Heart right ventricle (tissue), 16 donors: Measurements from ENCODE around the gene NEK11. TPM values are rescaled to one million over a fixed set of nuclear protein-coding genes. Genes with fewer than 3 reads are reported as not detected.

Source experiments
- ATAC-seq, 8 donors: fragments of 200-7000 bp; cut with Tn5 transposase; one replicate each; pipeline ENCODE4 v1.9.1; 2020; ENCODE audit warnings: mild to moderate bottlenecking in 8 of 8, moderate library complexity in 8 of 8, moderate number of reproducible peaks in 1 of 8
- DNase-seq, 2 donors: peaks; one replicate each; pipeline ENCODE4 v3.0.0-alpha.2; 2020
- H3K27ac ChIP-seq, 10 donors: fragments of 200-600 bp; sonication (generic) in 2 of 10; one replicate each; pipeline versions ENCODE4 v1.5.0 to v1.8.0; 2020 to 2022; ENCODE audit warnings: mild to moderate bottlenecking in 3 of 10
- H3K27me3 ChIP-seq, 7 donors: fragments of 200-600 bp; one replicate each; pipeline ENCODE4 v1.8.0; 2021 to 2022; ENCODE audit warnings: mild to moderate bottlenecking in 2 of 7
- H3K36me3 ChIP-seq, 9 donors: fragments of 200-600 bp; sonication (generic) in 1 of 9; one replicate each; pipeline versions ENCODE4 v1.5.0 to v1.8.0; 2020 to 2022; ENCODE audit warnings: mild to moderate bottlenecking in 2 of 9
- H3K4me1 ChIP-seq, 9 donors: fragments of 200-600 bp; sonication (generic) in 1 of 9; one replicate each; pipeline versions ENCODE4 v1.5.0 to v1.8.0; 2020 to 2022; ENCODE audit warnings: mild to moderate bottlenecking in 4 of 9
- H3K4me3 ChIP-seq, 10 donors: fragments of 200-600 bp; sonication (generic) in 2 of 10; one replicate each; pipeline versions ENCODE4 v1.5.0 to v1.8.0; 2020 to 2022; ENCODE audit warnings: mild to moderate bottlenecking in 7 of 10, moderate library complexity in 2 of 10
- H3K9me3 ChIP-seq, 11 donors: fragments of 200-600 bp in 10 of 11; sonication (generic) in 2 of 11; one replicate each; pipeline versions ENCODE4 v1.5.0 to v1.8.0; 2013 to 2022; ENCODE audit warnings: mild to moderate bottlenecking in 2 of 11, control low read depth in 1 of 11, moderate library complexity in 1 of 11
- CTCF ChIP-seq, 9 donors: fragments of 200-600 bp; sonication (generic) in 2 of 9; IDR thresholded peaks; one replicate each; pipeline versions ENCODE4 v1.5.0 to v1.8.0; 2021 to 2022; ENCODE audit warnings: antibody characterized with exemption in 9 of 9, mild to moderate bottlenecking in 5 of 9, moderate library complexity in 1 of 9
- WGBS, 2 donors: extraction: QIAGEN DNeasy Blood & Tissue Kit; methylation state at CpG; one replicate each; pipeline ENCODE4 v1.1.7; 2013; ENCODE audit warnings: inconsistent platforms in 1 of 2; 5-methylcytosine and 5-hydroxymethylcytosine counted together
- intact Hi-C, 10 donors: fragments of 100-400 bp; cut with DNase I; formaldehyde crosslinking; loops; one replicate each; pipeline versions ENCODE4 v1.11.1 to v1.14.2; 2022
- polyA plus RNA-seq, 2 donors: library from polyadenylated mRNA; stranded (reverse); fragments of 200-250 nt; gene quantifications; one replicate each; pipeline ENCODE4 v1.2.3, GENCODE V29; 2013
- total RNA-seq, 10 donors: library from RNA; stranded (reverse); fragmentation: NEBNext Ultra II Directional in 3 of 10; extraction: Animal tissue kit (Norgen Biotek cat#: 25700) in 3 of 10; gene quantifications; one replicate each; pipeline versions ENCODE4 v1.2.1 to v1.2.4, GENCODE V29; 2021 to 2023
- donor health status: Arrhythmogenic right ventricular cardiomyopathy.
- donor health status: ischemic (EF 13 %, LVEDD 7.1; RV severe dilation, severe dysfunction).
- donor health status: healthy with polysubstance abuse.
- donor health status: DM: no; HTN: yes; CAD: no.
- donor health status: DM: no; HTN: no; CAD: no.
- donor health status: ischemic (EF 25% LVEDD 6.9; RV normal size, moderate dysfunction).
- donor health status: ischemic (EF 25% LVEDD 5.7; RV mildly dilated, moderate dysfunction).
- donor health status: healthy.
- donor health status: DM: yes; HTN: yes; CAD: no.
- donor health status: Ischemic cardiomyopathy.
- donor health status: ischemic (EF 35%, LVEDD 5.7; RV mildly dilated, moderate dysfunction).
- donor health status: nonischemic (EF 11% LVEDD 7.7; RV severe dilation, severe dysfunction).
- donor health status: DM: yes; HTN: yes; CAD: no.
- donor health status: PGD.
- donor health status: ischemic (EF 29% LVEDD 5.4; RV normal size, mild dysfunction).
- donor health status: nonischemic (EF 23%, LVEDD 6.1; RV moderate dilation, normal function).

NEK11 gene
- total and polyA plus RNA-seq, 12 donors, result 0.88 to 3.7 (median 1.9) TPM

DNA sequence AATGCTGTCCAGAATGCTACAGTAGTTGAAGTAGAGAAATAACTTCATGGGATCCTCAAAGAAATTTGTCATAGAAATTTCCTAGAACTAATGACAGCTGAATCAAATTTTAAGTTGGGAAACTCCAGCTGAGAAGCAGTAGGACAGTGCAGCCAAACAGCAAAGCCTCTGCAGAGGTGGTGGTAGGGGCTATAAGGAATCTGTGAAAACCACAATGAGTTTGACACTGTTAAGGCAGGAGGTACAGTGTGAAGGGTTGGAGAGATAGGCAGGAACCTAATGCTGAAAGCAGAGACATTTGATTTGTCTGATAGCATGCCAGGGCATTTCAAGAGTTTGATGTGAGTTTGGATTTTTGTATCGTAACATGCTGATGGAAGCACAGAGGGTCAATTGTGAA lies 22.1 kb upstream of the NEK11 start:
- 89 to 91% methylated on average over 1 of the region's 1 CpG for WGBS, 2 donors
- DNase-seq (no peak), ATAC-seq (no peak)
- Histone ChIP-seq H3K4me3 (no peak overlapping the region), H3K36me3 (peaks cover 0 to 94% (median 6%) of the 10 kb centered on the region in 9 donors), H3K27ac (no peak overlapping the region), H3K27me3 (no peaks in the 10 kb centered on the region), H3K9me3 (no peaks in the 10 kb centered on the region), H3K4me1 (no peaks in the 10 kb centered on the region)
- no peak for TF ChIP-seq CTCF (IDR thresholded peaks at IDR 0.05)
- intact Hi-C loops, result no loop called here

DNA sequence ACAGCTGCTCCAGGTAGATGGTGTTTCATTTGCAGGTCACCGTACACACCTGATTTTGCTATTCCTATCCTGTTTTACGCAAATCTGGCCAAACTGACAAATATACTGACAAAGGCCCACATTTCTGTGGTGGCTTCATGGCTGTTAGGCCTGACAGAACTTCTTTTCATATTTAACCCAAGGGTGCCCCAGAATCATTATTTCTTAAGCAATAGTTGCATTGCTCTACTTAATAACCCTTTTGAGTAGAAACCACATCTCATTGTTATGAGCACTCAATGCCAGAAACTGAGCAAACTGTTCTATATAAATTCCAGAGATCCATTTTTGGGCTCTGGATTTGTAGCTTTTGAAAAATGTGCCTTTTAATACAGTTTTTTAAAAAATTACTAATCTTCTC lies 19.4 kb upstream of the NEK11 start:
- WGBS, 2 donors, result 96 to 97% methylated on average over 2 of the region's 2 CpGs
- Histone ChIP-seq H3K27me3 (no peaks in the 10 kb centered on the region), H3K36me3 (peaks cover 0 to 94% (median 9%) of the 10 kb centered on the region in 9 donors), H3K27ac (no peak overlapping the region), H3K4me3 (no peak overlapping the region), H3K4me1 (no peaks in the 10 kb centered on the region), H3K9me3 (no peaks in the 10 kb centered on the region)
- TF ChIP-seq CTCF (IDR thresholded peaks at IDR 0.05), result no peak
- ATAC-seq (no peak), DNase-seq (no peak)
- intact Hi-C loops, result no loop called here

- H3K27me3 ChIP-seq, result no peaks in the 10 kb centered on the region
- H3K36me3 ChIP-seq, result peaks cover 0 to 94% (median 9%) of the 10 kb centered on the region in 9 donors
- intact Hi-C loops, result no loop called here
- peaks cover 0 to 4% (median 0%) of the 10 kb centered on the region in 9 donors for H3K4me1 ChIP-seq
- H3K27ac ChIP-seq, result no peak overlapping the region
- no peak overlapping the region for H3K4me3 ChIP-seq
- ATAC-seq (no peak), DNase-seq (no peak)
- no peaks in the 10 kb centered on the region for H3K9me3 ChIP-seq
- WGBS, 2 donors, result 99 to 100% methylated on average over 2 of the region's 2 CpGs
- no peak for TF ChIP-seq CTCF (IDR thresholded peaks at IDR 0.05)
Measured at GRCh38 chr3:131007782-131008181, 18.9 kb upstream of the NEK11 start.

- WGBS, 2 donors, result 96 to 100% methylated on average over 1 of the region's 1 CpG
- Histone ChIP-seq H3K4me1 (peaks cover 0 to 9% (median 0%) of the 10 kb centered on the region in 9 donors), H3K9me3 (no peaks in the 10 kb centered on the region), H3K27ac (no peak overlapping the region), H3K27me3 (no peaks in the 10 kb centered on the region), H3K36me3 (peaks cover 0 to 94% (median 9%) of the 10 kb centered on the region in 9 donors), H3K4me3 (no peak overlapping the region)
- DNase-seq (no peak), ATAC-seq (no peak)
- intact Hi-C loops, result no loop called here
- no peak for TF ChIP-seq CTCF (IDR thresholded peaks at IDR 0.05)
Measured at GRCh38 chr3:131008326-131008725, 18.4 kb upstream of the NEK11 start.
